Stomach (tissue), 9 donors: ENCODE results near the gene TNS1. TPM values are rescaled to one million over a fixed set of nuclear protein-coding genes. Genes with fewer than 3 reads are reported as not detected.

Experiments
- DNase-seq, 2 donors: peaks; one replicate each; pipeline versions ENCODE4 v3.0.0 to v3.0.0-alpha.2; 2013 to 2019
- H3K27ac ChIP-seq, 5 donors: fragments of 200-600 bp in 4 of 5; sonication (generic) in 4 of 5; one replicate each; pipeline ENCODE4 v1.5.1; 2013 to 2019; ENCODE audit warnings: mild to moderate bottlenecking in 1 of 5, moderate library complexity in 1 of 5
- H3K27me3 ChIP-seq, 3 donors: fragments of 200-600 bp; sonication (generic); one replicate each; pipeline ENCODE4 v1.5.1; 2017 to 2019; ENCODE audit warnings: mixed run types in 1 of 3
- H3K36me3 ChIP-seq, 4 donors: fragments of 200-600 bp; sonication (generic); 1 replicate in 3 of 4; 2 replicates in 1 of 4; pipeline ENCODE4 v1.5.1; 2016 to 2019
- H3K4me1 ChIP-seq, 4 donors: fragments of 200-600 bp; sonication (generic); one replicate each; pipeline ENCODE4 v1.5.1; 2016 to 2019
- H3K4me3 ChIP-seq, 4 donors: fragments of 200-600 bp; sonication (generic) in 3 of 4; one replicate each; pipeline ENCODE4 v1.5.1; 2016 to 2019; ENCODE audit warnings: mild to moderate bottlenecking in 1 of 4
- H3K9me3 ChIP-seq, 4 donors: fragments of 200-600 bp; sonication (generic); one replicate each; pipeline ENCODE4 v1.5.1; 2016 to 2019
- CTCF ChIP-seq, 7 experiments: fragments of 450-650 bp in 4 of 7; fragments of 200-600 bp in 3 of 7; sonication (generic) in 3 of 7; IDR thresholded peaks; one replicate each; pipeline ENCODE4 v1.5.1; 2016 to 2019; ENCODE audit warnings: antibody characterized with exemption in 7 of 7, control low read depth in 2 of 7, mild to moderate bottlenecking in 1 of 7
- EP300 ChIP-seq: sonication (generic); formaldehyde crosslinking; IDR thresholded peaks from one replicate; pipeline ENCODE4 v1.6.1; 2017; ENCODE audit warnings: antibody characterized with exemption
- POLR2A ChIP-seq, 4 donors: fragments of 450-650 bp; IDR thresholded peaks; one replicate each; pipeline ENCODE4 v1.6.1; 2016; ENCODE audit warnings: antibody characterized with exemption in 4 of 4, control low read depth in 2 of 4, mild to moderate bottlenecking in 1 of 4, moderate library complexity in 1 of 4
- POLR2AphosphoS5 ChIP-seq, 3 donors: sonication (generic); formaldehyde crosslinking; IDR thresholded peaks; one replicate each; pipeline ENCODE4 v1.6.1; 2016; ENCODE audit warnings: antibody characterized with exemption in 3 of 3
- WGBS, 5 donors: extraction: QIAGEN DNeasy Blood & Tissue Kit in 3 of 5; methylation state at CpG; one replicate each; pipeline versions ENCODE4 v1.1.5 to v1.1.7; 2013 to 2018; 5-methylcytosine and 5-hydroxymethylcytosine counted together
- intact Hi-C: fragments of 100-400 bp; cut with DNase I; formaldehyde crosslinking; loops from one replicate; pipeline ENCODE4 v1.15.1; 2023; ENCODE audit warnings: low total_unique reads
- polyA plus RNA-seq, 3 donors: library from polyadenylated mRNA; stranded (reverse); fragments of 200-250 nt; gene quantifications; one replicate each; pipeline ENCODE4 v1.2.3, GENCODE V29; 2013
- total RNA-seq, 5 donors: library from RNA; depleted of rRNA; stranded (reverse); fragments of >200 nt; gene quantifications; one replicate each; pipeline versions ENCODE4 v1.1.0 to v1.2.3, GENCODE V29; 2014 to 2016
- donor health status: healthy with polysubstance abuse.
- donor health status: Bipolar disorder and iron deficiency.
- donor health status: healthy.

The TNS1 gene
- total and polyA plus RNA-seq, 8 donors: 18.5 to 682 (median 160) TPM

GRCh38 chr2:217804791-217805667 is 197.8 kb downstream of the TNS1 start:
- no peaks in the 10 kb centered on the region for H3K9me3 ChIP-seq
- no peak for TF ChIP-seq CTCF (IDR thresholded peaks at IDR 0.05)
- TF ChIP-seq POLR2A (IDR thresholded peaks at IDR 0.05): no peak
- TF ChIP-seq POLR2AphosphoS5 (IDR thresholded peaks at IDR 0.05): no peak
- TF ChIP-seq EP300: no peak
- peaks cover 11 to 75% (median 42%) of the 10 kb centered on the region in 4 donors for H3K4me1 ChIP-seq
- no peak for DNase-seq
- intact Hi-C loops: no loop called here
- peak overlapping the region in 3 of 5 donors; percentile 36 to 55 (median 40) for H3K27ac ChIP-seq
- no peak overlapping the region for H3K4me3 ChIP-seq
- peaks cover 42 to 84% (median 73%) of the 10 kb centered on the region in 4 donors for H3K36me3 ChIP-seq
- H3K27me3 ChIP-seq: no peaks in the 10 kb centered on the region
- 59 to 72% (median 63%) methylated on average over 9 of the region's 9 CpGs for WGBS, 5 donors

GRCh38 chr2:217804338-217804737 is 198.5 kb downstream of the TNS1 start:
- H3K4me3 ChIP-seq: no peak overlapping the region
- WGBS, 5 donors: 65 to 79% (median 74%) methylated on average over 12 of the region's 12 CpGs
- peak overlapping the region in 3 of 5 donors; percentile 36 to 55 (median 40) for H3K27ac ChIP-seq
- no peak for DNase-seq
- H3K36me3 ChIP-seq: peaks cover 35 to 78% (median 69%) of the 10 kb centered on the region in 4 donors
- H3K4me1 ChIP-seq: peaks cover 11 to 80% (median 44%) of the 10 kb centered on the region in 4 donors
- no peak for TF ChIP-seq POLR2AphosphoS5 (IDR thresholded peaks at IDR 0.05)
- no peak for TF ChIP-seq EP300
- no peak for TF ChIP-seq CTCF (IDR thresholded peaks at IDR 0.05)
- no peak for TF ChIP-seq POLR2A (IDR thresholded peaks at IDR 0.05)
- intact Hi-C loops: no loop called here
- no peaks in the 10 kb centered on the region for H3K27me3 ChIP-seq
- H3K9me3 ChIP-seq: no peaks in the 10 kb centered on the region

GRCh38 chr2:217803653-217803960 is 199.2 kb downstream of the TNS1 start:
- H3K9me3 ChIP-seq: no peaks in the 10 kb centered on the region
- intact Hi-C loops: no loop called here
- TF ChIP-seq CTCF (IDR thresholded peaks at IDR 0.05) (no peak), POLR2A (IDR thresholded peaks at IDR 0.05) (no peak), EP300 (no peak), POLR2AphosphoS5 (IDR thresholded peaks at IDR 0.05) (no peak)
- H3K27me3 ChIP-seq: no peaks in the 10 kb centered on the region
- WGBS, 5 donors: 58 to 75% (median 68%) methylated on average over 3 of the region's 3 CpGs
- peaks cover 29 to 77% (median 63%) of the 10 kb centered on the region in 4 donors for H3K36me3 ChIP-seq
- peaks cover 11 to 79% (median 47%) of the 10 kb centered on the region in 4 donors for H3K4me1 ChIP-seq
- no peak for DNase-seq
- H3K4me3 ChIP-seq: no peak overlapping the region
- H3K27ac ChIP-seq: no peak overlapping the region

GRCh38 chr2:217802876-217803652 is 199.7 kb downstream of the TNS1 start:
- intact Hi-C loops: no loop called here
- TF ChIP-seq CTCF (IDR thresholded peaks at IDR 0.05) (no peak), POLR2A (IDR thresholded peaks at IDR 0.05) (no peak), EP300 (no peak), POLR2AphosphoS5 (IDR thresholded peaks at IDR 0.05) (no peak)
- H3K4me3 ChIP-seq: no peak overlapping the region
- H3K27ac ChIP-seq: peak overlapping the region in 1 of 5 donors; percentile 8
- no peak for DNase-seq
- peaks cover 24 to 72% (median 57%) of the 10 kb centered on the region in 4 donors for H3K36me3 ChIP-seq
- peaks cover 9 to 78% (median 44%) of the 10 kb centered on the region in 4 donors for H3K4me1 ChIP-seq
- 80 to 89% (median 83%) methylated on average over 5 to 7 of the region's 7 CpGs for WGBS, 5 donors
- no peaks in the 10 kb centered on the region for H3K27me3 ChIP-seq
- H3K9me3 ChIP-seq: no peaks in the 10 kb centered on the region
